SK-N-SH (cell line): Measurements from ENCODE around the gene RPS17. TPM values are rescaled to one million over a fixed set of nuclear protein-coding genes. Genes with fewer than 3 reads are reported as not detected.

Source experiments
- CTCF ChIA-PET: fragments of 300-600, 350-600 bp; formaldehyde crosslinking; extraction: SDS; loops from one replicate; lab custom pipeline; 2021; lab: Yijun Ruan, JAX
- POLR2A ChIA-PET: fragments of 350-600 bp; sonication (Branson Sonifier 250); formaldehyde crosslinking; extraction: SDS; loops from one replicate; lab custom pipeline; 2020; ENCODE audit warnings: antibody characterized with exemption, inconsistent platforms; lab: Yijun Ruan, JAX
- DNase-seq: peaks from one replicate; pipeline ENCODE4 v3.0.0; 2012
- H2AFZ ChIP-seq: fragments of 200-600 bp; sonication (generic); 2 replicates; pipeline ENCODE4 v1.8.1; 2016; ENCODE audit warnings: antibody characterized with exemption, mild to moderate bottlenecking, low read depth
- H3F3A ChIP-seq: fragments of 200-600 bp; sonication (generic); replicated peaks from 2 replicates; pipeline ENCODE3; 2016; ENCODE audit warnings: antibody characterized with exemption, mild to moderate bottlenecking; ENCODE audit not compliant: insufficient read depth
- H3K27ac ChIP-seq, 2 experiments: fragments of 200-500 bp in 1 of 2; fragments of 200-600 bp in 1 of 2; sonication (Bioruptor generic) in 1 of 2; sonication (generic), shearing (Covaris generic) in 1 of 2; 2 replicates each; pipeline versions ENCODE4 v1.5.1 to v1.6.1; 2014 to 2016; ENCODE audit warnings: low read depth in 2 of 2, inconsistent platforms in 1 of 2, low read length in 1 of 2, mild to moderate bottlenecking in 1 of 2, mixed read lengths in 1 of 2
- H3K27me3 ChIP-seq: fragments of 200-600 bp; sonication (generic), shearing (Covaris generic); 2 replicates; pipeline ENCODE4 v1.6.1; 2016; ENCODE audit warnings: mixed run types; ENCODE audit not compliant: insufficient read depth
- H3K36me3 ChIP-seq, 2 experiments: fragments of 200-500 bp in 1 of 2; fragments of 200-600 bp in 1 of 2; sonication (Bioruptor generic) in 1 of 2; sonication (generic) in 1 of 2; replicated peaks in 1 of 2; 2 replicates each; pipeline versions ENCODE3 to v1.5.1; 2014 to 2016; ENCODE audit warnings: low read length in 1 of 2, mild to moderate bottlenecking in 1 of 2; ENCODE audit not compliant: insufficient read depth in 2 of 2, control insufficient read depth in 1 of 2
- H3K4me1 ChIP-seq, 2 experiments: fragments of 200-500 bp in 1 of 2; fragments of 200-600 bp in 1 of 2; sonication (Bioruptor generic) in 1 of 2; sonication (generic), shearing (Covaris generic) in 1 of 2; 2 replicates each; pipeline versions ENCODE4 v1.5.1 to v1.6.1; 2014 to 2016; ENCODE audit warnings: low read depth in 1 of 2, low read length in 1 of 2, mixed run types in 1 of 2; ENCODE audit not compliant: insufficient read depth in 2 of 2, control insufficient read depth in 1 of 2
- H3K4me2 ChIP-seq: fragments of 200-600 bp; sonication (generic), shearing (Covaris generic); 2 replicates; pipeline ENCODE4 v1.6.1; 2017; ENCODE audit warnings: mixed run types
- H3K4me3 ChIP-seq, 2 experiments: fragments of 200-500 bp in 1 of 2; fragments of 200-600 bp in 1 of 2; sonication (Bioruptor generic) in 1 of 2; sonication (generic), shearing (Covaris generic) in 1 of 2; 2 replicates each; pipeline versions ENCODE4 v1.5.1 to v1.8.1; 2014 to 2016; ENCODE audit warnings: low read depth in 2 of 2, inconsistent platforms in 1 of 2, low read length in 1 of 2, mild to moderate bottlenecking in 1 of 2, mixed read lengths in 1 of 2, moderate library complexity in 1 of 2
- H3K79me2 ChIP-seq: fragments of 200-600 bp; sonication (generic); 2 replicates; pipeline ENCODE4 v1.8.1; 2017; ENCODE audit warnings: mild to moderate bottlenecking; ENCODE audit not compliant: insufficient read depth
- H3K9ac ChIP-seq: fragments of 200-600 bp; sonication (generic); 2 replicates; pipeline ENCODE4 v1.6.1; 2017; ENCODE audit warnings: mixed run types
- H3K9me2 ChIP-seq: fragments of 200-600 bp; sonication (generic); 2 replicates; pipeline ENCODE4 v1.6.1; 2017; ENCODE audit warnings: mixed run types
- H3K9me3 ChIP-seq: fragments of 200-600 bp; sonication (generic); 2 replicates; pipeline ENCODE4 v1.6.1; 2017; ENCODE audit warnings: mixed run types, mild to moderate bottlenecking, moderate library complexity
- H4K20me1 ChIP-seq: fragments of 200-600 bp; sonication (generic); 2 replicates; pipeline ENCODE4 v1.6.1; 2017; ENCODE audit warnings: mild to moderate bottlenecking, mixed run types; ENCODE audit not compliant: insufficient read depth
- ELF1 ChIP-seq: IDR thresholded peaks from 2 replicates; pipeline ENCODE4 v1.4.0; 2012
- EP300 ChIP-seq, 2 experiments: IDR thresholded peaks; 2 replicates each; pipeline versions ENCODE4 v1.4.0 to v1.6.1; 2012; ENCODE audit warnings: borderline replicate concordance in 1 of 2, low read depth in 1 of 2, low read length in 1 of 2
- EZH2phosphoT487 ChIP-seq: fragments of 200-600 bp; sonication (generic); IDR thresholded peaks from 2 replicates; pipeline ENCODE4 v1.6.1; 2017; ENCODE audit warnings: low read depth, mixed run types, mild to moderate bottlenecking, antibody characterized with exemption, moderate library complexity, borderline replicate concordance
- FOSL2 ChIP-seq: IDR thresholded peaks from 2 replicates; pipeline ENCODE4 v1.4.0; 2012; ENCODE audit warnings: low read depth, mild to moderate bottlenecking, moderate library complexity, borderline replicate concordance
- FOXJ3 ChIP-seq: sonication (generic); formaldehyde crosslinking; IDR thresholded peaks from 2 replicates; pipeline ENCODE4 v1.5.1; 2020; ENCODE audit warnings: mild to moderate bottlenecking, missing genetic modification reagents
- FOXM1 ChIP-seq: IDR thresholded peaks from 2 replicates; pipeline ENCODE4 v1.4.0; 2012; ENCODE audit warnings: low read depth, mild to moderate bottlenecking
- MXI1 ChIP-seq: IDR thresholded peaks from 2 replicates; pipeline ENCODE4 v1.6.1; 2012; ENCODE audit warnings: mild to moderate bottlenecking, low read depth, low read length, improper control_type of control experiment
- NRF1 ChIP-seq: IDR thresholded peaks from 2 replicates; pipeline ENCODE4 v1.6.1; 2012; ENCODE audit warnings: low read depth, mild to moderate bottlenecking, low read length
- PBX3 ChIP-seq: IDR thresholded peaks from 2 replicates; pipeline ENCODE4; 2012
- POLR2AphosphoS5 ChIP-seq: IDR thresholded peaks from 2 replicates; pipeline ENCODE4 v1.6.1; 2012; ENCODE audit warnings: low read depth, low read length
- RCOR1 ChIP-seq: fragments of 150-350 bp; IDR thresholded peaks from 2 replicates; pipeline ENCODE4 v1.6.1; 2017; ENCODE audit warnings: antibody characterized with exemption, low read length
- RXRA ChIP-seq: IDR thresholded peaks from 2 replicates; pipeline ENCODE4 v1.4.0; 2012; ENCODE audit warnings: low read depth, mild to moderate bottlenecking, borderline replicate concordance
- SMC3 ChIP-seq: IDR thresholded peaks from 2 replicates; pipeline ENCODE4 v1.6.1; 2012; ENCODE audit warnings: low read depth, low read length, improper control_type of control experiment
- TCF12 ChIP-seq: IDR thresholded peaks from 2 replicates; pipeline ENCODE4 v1.4.0; 2012
- TEAD4 ChIP-seq: IDR thresholded peaks from 2 replicates; pipeline ENCODE4 v1.4.0; 2012; ENCODE audit warnings: mild to moderate bottlenecking, borderline replicate concordance; ENCODE audit not compliant: insufficient read depth
- USF1 ChIP-seq: IDR thresholded peaks from 2 replicates; pipeline ENCODE4 v1.4.0; 2012; ENCODE audit warnings: low read depth, borderline replicate concordance
- WGBS: methylation state at CpG from one replicate; pipeline ENCODE4 v1.1.6; 2017; ENCODE audit warnings: low lambda C conversion rate; 5-methylcytosine and 5-hydroxymethylcytosine counted together
- polyA plus RNA-seq, 3 experiments: library from polyadenylated mRNA; depleted of rRNA; stranded (reverse); fragments of >200 nt; gene quantifications; 2 replicates each; pipeline ENCODE4 v1.2.3, GENCODE V29; 2012
- TF ChIP-seq, protein P1 (sequence below): IDR thresholded peaks from 2 replicates; pipeline ENCODE4 v1.4.0; 2012; ENCODE audit warnings: low read depth, borderline replicate concordance
- TF ChIP-seq, protein P2 (sequence below): IDR thresholded peaks from 2 replicates; pipeline ENCODE4 v1.4.0; 2012; ENCODE audit warnings: low read depth
- TF ChIP-seq, protein P3 (sequence below): fragments of 150-350 bp; IDR thresholded peaks from 2 replicates; pipeline ENCODE4 v1.6.1; 2016; ENCODE audit warnings: mild to moderate bottlenecking, low read depth, low read length

Gene RPS17
- polyA plus RNA-seq, 1 of the 3 experiments (the other 2 are of a cell fraction) = 9,168 TPM

- no peak overlapping the region for H3K4me3 ChIP-seq
- H3K27me3 ChIP-seq = no peaks in the 10 kb centered on the region
- H3K9me3 ChIP-seq = no peaks in the 10 kb centered on the region
- no peak overlapping the region for H3K4me2 ChIP-seq
- no peak overlapping the region for H3K27ac ChIP-seq
- no peak for DNase-seq
- no peaks in the 10 kb centered on the region for H3F3A ChIP-seq
- H4K20me1 ChIP-seq = no peaks in the 10 kb centered on the region
- H3K9me2 ChIP-seq = no peaks in the 10 kb centered on the region
- H3K79me2 ChIP-seq = no peaks in the 10 kb centered on the region
- POLR2A ChIA-PET = no interaction called here
- TF ChIP-seq, protein P1, sequence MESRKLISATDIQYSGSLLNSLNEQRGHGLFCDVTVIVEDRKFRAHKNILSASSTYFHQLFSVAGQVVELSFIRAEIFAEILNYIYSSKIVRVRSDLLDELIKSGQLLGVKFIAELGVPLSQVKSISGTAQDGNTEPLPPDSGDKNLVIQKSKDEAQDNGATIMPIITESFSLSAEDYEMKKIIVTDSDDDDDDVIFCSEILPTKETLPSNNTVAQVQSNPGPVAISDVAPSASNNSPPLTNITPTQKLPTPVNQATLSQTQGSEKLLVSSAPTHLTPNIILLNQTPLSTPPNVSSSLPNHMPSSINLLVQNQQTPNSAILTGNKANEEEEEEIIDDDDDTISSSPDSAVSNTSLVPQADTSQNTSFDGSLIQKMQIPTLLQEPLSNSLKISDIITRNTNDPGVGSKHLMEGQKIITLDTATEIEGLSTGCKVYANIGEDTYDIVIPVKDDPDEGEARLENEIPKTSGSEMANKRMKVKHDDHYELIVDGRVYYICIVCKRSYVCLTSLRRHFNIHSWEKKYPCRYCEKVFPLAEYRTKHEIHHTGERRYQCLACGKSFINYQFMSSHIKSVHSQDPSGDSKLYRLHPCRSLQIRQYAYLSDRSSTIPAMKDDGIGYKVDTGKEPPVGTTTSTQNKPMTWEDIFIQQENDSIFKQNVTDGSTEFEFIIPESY = no peak
- TF ChIP-seq ELF1 (no peak), USF1 (no peak), FOXM1 (no peak), POLR2AphosphoS5 (no peak), RCOR1 (no peak), TCF12 (no peak), PBX3 (no peak), FOXJ3 (no peak), RXRA (no peak), MXI1 (no peak), FOSL2 (no peak), NRF1 (no peak), SMC3 (no peak), EZH2phosphoT487 (no peak), TEAD4 (no peak), EP300 (IDR thresholded peaks at IDR 0.05; ENCODE audit: borderline replicate concordance in 1 of 2, low read depth in 1 of 2, low read length in 1 of 2) (no peak)
- TF ChIP-seq, protein P2, sequence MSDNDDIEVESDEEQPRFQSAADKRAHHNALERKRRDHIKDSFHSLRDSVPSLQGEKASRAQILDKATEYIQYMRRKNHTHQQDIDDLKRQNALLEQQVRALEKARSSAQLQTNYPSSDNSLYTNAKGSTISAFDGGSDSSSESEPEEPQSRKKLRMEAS = no peak
- TF ChIP-seq, protein P3, sequence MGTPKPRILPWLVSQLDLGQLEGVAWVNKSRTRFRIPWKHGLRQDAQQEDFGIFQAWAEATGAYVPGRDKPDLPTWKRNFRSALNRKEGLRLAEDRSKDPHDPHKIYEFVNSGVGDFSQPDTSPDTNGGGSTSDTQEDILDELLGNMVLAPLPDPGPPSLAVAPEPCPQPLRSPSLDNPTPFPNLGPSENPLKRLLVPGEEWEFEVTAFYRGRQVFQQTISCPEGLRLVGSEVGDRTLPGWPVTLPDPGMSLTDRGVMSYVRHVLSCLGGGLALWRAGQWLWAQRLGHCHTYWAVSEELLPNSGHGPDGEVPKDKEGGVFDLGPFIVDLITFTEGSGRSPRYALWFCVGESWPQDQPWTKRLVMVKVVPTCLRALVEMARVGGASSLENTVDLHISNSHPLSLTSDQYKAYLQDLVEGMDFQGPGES = no peak
- TF ChIP-seq, all 33 proteins: peak for 0
- Histone ChIP-seq H3K9ac (no peak overlapping the region), H3K36me3 (no peaks in the 10 kb centered on the region), H3K4me1 (no peaks in the 10 kb centered on the region), H2AFZ (no peak overlapping the region)
- CTCF ChIA-PET = interaction anchor here (1.5 kb wide), 1 partner anchor 14 kb away, joined by 5 read pairs; the partner anchor contains the start of gene RPS17
- 87% methylated on average over 1 of the region's 1 CpG for WGBS
Measured at GRCh38 chr15:82554351-82554750, 14.1 kb upstream of the RPS17 start.
